K562 (cell line): ENCODE data around the gene IFT122. TPM values are rescaled to one million over a fixed set of nuclear protein-coding genes. Genes with fewer than 3 reads are reported as not detected.

Experiments
- ATAC-seq: fragments of 200-7000 bp; cut with Tn5 transposase; 3 replicates; pipeline ENCODE4 v1.9.1; 2020; ENCODE audit warnings: moderate library complexity
- BruUV-seq: library from RNA; stranded (reverse); fragments of 400-500 nt; replicated peaks from 2 replicates; lab custom pipeline; 2021; lab: Mats Ljungman, UMichigan
- CTCF ChIA-PET: fragments of 300-600 bp; formaldehyde crosslinking; extraction: SDS; loops from one replicate; lab custom pipeline; 2021; ENCODE audit warnings: low intra/inter-chr PET ratio; lab: Yijun Ruan, JAX
- POLR2A ChIA-PET: fragments of 300-600, 350-650 bp; sonication (Branson Sonifier 250); formaldehyde crosslinking; extraction: SDS; loops from one replicate; lab custom pipeline; 2021; ENCODE audit warnings: antibody characterized with exemption, inconsistent platforms; lab: Yijun Ruan, JAX
- DNase-seq, 4 experiments: peaks; one replicate each; pipeline versions ENCODE4 v3.0.0 to v3.0.0-alpha.2; 2011 to 2018; ENCODE audit warnings: low spot score in 3 of 4, mixed read lengths in 3 of 4; ENCODE audit errors: extremely low read depth in 1 of 4
- FAIRE-seq: peaks from 2 replicates; lab custom pipeline; 2011; peaks lifted over from hg19 to GRCh38; lab: Jason Lieb, UNC
- H2AFZ ChIP-seq: 2 replicates; pipeline ENCODE4 v1.6.0; 2011; ENCODE audit warnings: low read depth, low read length, control low read depth, inconsistent platforms
- H3K27ac ChIP-seq: fragments of 200-600 bp; 3 replicates; pipeline ENCODE4 v1.8.0; 2011; ENCODE audit warnings: low read depth, mild to moderate bottlenecking, control low read depth, inconsistent platforms, low read length, moderate library complexity, mixed read lengths; ENCODE audit errors: extremely low read depth
- H3K27me3 ChIP-seq, 2 experiments: fragments of 300-600 bp in 1 of 2; 2 replicates in 1 of 2; 3 replicates in 1 of 2; pipeline versions ENCODE4 v1.6.0 to v1.8.0; 2011; ENCODE audit warnings: inconsistent platforms in 2 of 2, low read length in 2 of 2, mild to moderate bottlenecking in 1 of 2, mixed read lengths in 1 of 2, moderate library complexity in 1 of 2; ENCODE audit not compliant: control insufficient read depth in 2 of 2, insufficient read depth in 2 of 2
- H3K36me3 ChIP-seq: fragments of 300-600 bp; 3 replicates; pipeline ENCODE4 v1.8.0; 2011; ENCODE audit warnings: mild to moderate bottlenecking, low read length, inconsistent platforms; ENCODE audit not compliant: control insufficient read depth, insufficient read depth
- H3K4me1 ChIP-seq, 2 experiments: fragments of 200-600 bp in 1 of 2; replicated peaks in 1 of 2; 2 replicates in 1 of 2; 3 replicates in 1 of 2; pipeline versions ENCODE4 v1.5.1 to v1.8.0; 2011; ENCODE audit warnings: inconsistent platforms in 2 of 2, low read length in 2 of 2, mild to moderate bottlenecking in 1 of 2, mixed read lengths in 1 of 2, moderate library complexity in 1 of 2; ENCODE audit not compliant: control insufficient read depth in 2 of 2, insufficient read depth in 2 of 2
- H3K4me2 ChIP-seq: 2 replicates; pipeline ENCODE4 v1.6.1; 2011; ENCODE audit warnings: low read length, control low read depth, inconsistent platforms, mixed read lengths; ENCODE audit not compliant: insufficient read depth
- H3K4me3 ChIP-seq: fragments of 200-600 bp; sonication (generic), shearing (Covaris generic); 2 replicates; pipeline ENCODE4 v1.5.1; 2016; ENCODE audit warnings: control low read depth, inconsistent platforms
- H3K79me2 ChIP-seq: fragments of 200-600 bp; 3 replicates; pipeline ENCODE4 v1.8.0; 2011; ENCODE audit warnings: low read length, inconsistent platforms; ENCODE audit not compliant: control insufficient read depth, insufficient read depth
- H3K9ac ChIP-seq, 2 experiments: 2 replicates each; pipeline versions ENCODE4 v1.6.0 to v1.6.1; 2011; ENCODE audit warnings: low read depth in 2 of 2, low read length in 2 of 2, control low read depth in 1 of 2, inconsistent platforms in 1 of 2, mild to moderate bottlenecking in 1 of 2, mixed read lengths in 1 of 2; ENCODE audit not compliant: insufficient read depth in 1 of 2
- H3K9me1 ChIP-seq: one replicate; pipeline ENCODE4 v1.6.0; 2011; ENCODE audit warnings: inconsistent platforms, mild to moderate bottlenecking, low read length, moderate library complexity; ENCODE audit not compliant: control insufficient read depth, insufficient read depth
- H3K9me3 ChIP-seq: replicated peaks from 2 replicates; pipeline ENCODE4 v1.5.1; 2011; ENCODE audit warnings: low read depth, low read length, inconsistent platforms; ENCODE audit not compliant: control insufficient read depth, insufficient read depth
- H4K20me1 ChIP-seq: replicated peaks from 2 replicates; pipeline ENCODE4 v1.6.1; 2011; ENCODE audit warnings: low read length, inconsistent platforms, mixed read lengths; ENCODE audit not compliant: control insufficient read depth, insufficient read depth
- ARID1B ChIP-seq: fragments of 450-650 bp; IDR thresholded peaks from 2 replicates; pipeline ENCODE4 v1.6.1; 2016; ENCODE audit warnings: antibody characterized with exemption, mild to moderate bottlenecking, inconsistent platforms
- DIDO1 ChIP-seq: fragments of 450-650 bp; IDR thresholded peaks from 2 replicates; pipeline ENCODE4 v1.6.1; 2016; ENCODE audit warnings: low read depth, missing biosample characterization, missing genetic modification characterization
- E2F3 ChIP-seq: fragments of 250-450 bp; sonication (Bioruptor Pico); IDR thresholded peaks from 2 replicates; pipeline ENCODE4 v1.4.0; 2020; ENCODE audit warnings: mild to moderate bottlenecking
- MAFG ChIP-seq: fragments of 450-650 bp; conservative IDR thresholded peaks from 2 replicates; pipeline ENCODE4 v1.6.1; 2016; ENCODE audit warnings: missing genetic modification characterization, missing compliant biosample characterization
- MCM2 ChIP-seq: fragments of 450-650 bp; IDR thresholded peaks from 2 replicates; pipeline ENCODE4 v1.6.1; 2017; ENCODE audit warnings: low read depth, mild to moderate bottlenecking
- NR4A1 ChIP-seq, 2 experiments: fragments of 250-450 bp in 1 of 2; fragments of 450-650 bp in 1 of 2; sonication (Bioruptor Pico) in 1 of 2; IDR thresholded peaks; 2 replicates each; pipeline versions ENCODE4 v1.4.0 to v1.6.1; 2016 to 2020; ENCODE audit warnings: mild to moderate bottlenecking in 2 of 2, missing compliant biosample characterization in 1 of 2, missing genetic modification characterization in 1 of 2, moderate library complexity in 1 of 2
- POLR3A ChIP-seq: IDR thresholded peaks from 2 replicates; pipeline ENCODE4 v1.6.1; 2011; ENCODE audit warnings: borderline replicate concordance, mild to moderate bottlenecking, moderate library complexity; ENCODE audit not compliant: insufficient read length, insufficient read depth; ENCODE audit errors: extremely low read depth
- PTBP1 ChIP-seq: fragments of 200-400 bp; formaldehyde crosslinking; IDR thresholded peaks from 2 replicates; pipeline ENCODE4 v1.6.1; 2017; ENCODE audit warnings: low read depth, low read length
- RBBP5 ChIP-seq: fragments of 200-600 bp; sonication (generic); IDR thresholded peaks from 2 replicates; pipeline ENCODE4 v1.6.1; 2012; ENCODE audit warnings: borderline replicate concordance, mild to moderate bottlenecking, low read length, control low read depth, inconsistent platforms; ENCODE audit not compliant: insufficient read depth, poor library complexity, severe bottlenecking
- RBM25 ChIP-seq: fragments of 200-400 bp; formaldehyde crosslinking; IDR thresholded peaks from 2 replicates; pipeline ENCODE4 v1.6.1; 2018; ENCODE audit warnings: low read length, low read depth, moderate library complexity; ENCODE audit not compliant: severe bottlenecking
- TCF3 ChIP-seq: sonication (generic); formaldehyde crosslinking; IDR thresholded peaks from 2 replicates; pipeline ENCODE4 v1.4.0; 2020; ENCODE audit warnings: mild to moderate bottlenecking, missing genetic modification reagents
- ZNF124 ChIP-seq: sonication (generic); formaldehyde crosslinking; IDR thresholded peaks from 2 replicates; pipeline ENCODE4 v1.8.1; 2022; ENCODE audit warnings: missing genetic modification reagents
- ZNF146 ChIP-seq: IDR thresholded peaks from one replicate; pipeline ENCODE4 v1.6.1; 2018; ENCODE audit warnings: missing compliant biosample characterization; ENCODE audit not compliant: unreplicated experiment
- ZNF696 ChIP-seq: fragments of 250-450 bp; sonication (Bioruptor Pico); conservative IDR thresholded peaks from 2 replicates; pipeline ENCODE4 v1.4.0; 2020; ENCODE audit warnings: mild to moderate bottlenecking, moderate library complexity
- WGBS: fragments of 100-300 bp; shearing (Covaris generic); methylation state at CpG from one replicate; pipeline ENCODE4 v1.1.6; 2016; ENCODE audit warnings: low coverage, mixed read lengths; ENCODE audit not compliant: insufficient coverage; ENCODE audit errors: missing lambda C conversion rate; 5-methylcytosine and 5-hydroxymethylcytosine counted together
- in situ Hi-C: fragments of 300-500 bp; cut with MboI; formaldehyde crosslinking; loops from 4 replicates; pipeline ENCODE4 v1.15.0; 2018; ENCODE audit warnings: inconsistent platforms, mixed read lengths
- intact Hi-C: fragments of 100-400 bp; cut with micrococcal nuclease; formaldehyde crosslinking; loops from 2 replicates; pipeline ENCODE4 v1.14.2; 2022
- polyA plus RNA-seq, 8 experiments: library from polyadenylated mRNA; depleted of rRNA in 4 of 8; stranded (reverse) in 5 of 8; unstranded in 3 of 8; fragments of >200 nt; fragmentation: Nextera tagmentation in 2 of 8; fragmentation: Illumina TruSeq in 1 of 8; extraction: Ambion mirVana in 2 of 8; extraction: Trizol in 1 of 8; gene quantifications; 2 replicates each; pipeline versions ENCODE4 v1.2.1 to v1.2.3, GENCODE V29; 2011 to 2014; ENCODE audit warnings: inconsistent platforms in 1 of 8, missing spikeins in 1 of 8
- total RNA-seq, 7 experiments: library from RNA; depleted of rRNA in 6 of 7; stranded (reverse); fragments of >200 nt in 6 of 7; fragmentation: Illumina TruSeq in 2 of 7; extraction: Trizol in 2 of 7; gene quantifications; 2 replicates each; pipeline versions ENCODE4 v1.2.1 to v1.2.3, GENCODE V29; 2011 to 2021; ENCODE audit warnings: low replicate concordance in 1 of 7
- TF ChIP-seq, protein P1 (sequence below): fragments of 450-650 bp; formaldehyde crosslinking; IDR thresholded peaks from 2 replicates; pipeline ENCODE4 v1.4.0; 2022; ENCODE audit warnings: missing genetic modification characterization
- TF ChIP-seq, protein P2 (sequence below): sonication (generic); formaldehyde crosslinking; IDR thresholded peaks from 2 replicates; pipeline ENCODE4 v1.9.0; 2022; ENCODE audit warnings: mild to moderate bottlenecking, missing genetic modification reagents
- TF ChIP-seq, protein P3 (sequence below): fragments of 250-450 bp; sonication (Bioruptor Pico); IDR thresholded peaks from 2 replicates; pipeline ENCODE4 v1.4.0; 2020; ENCODE audit warnings: borderline replicate concordance

Gene IFT122
- total and polyA plus RNA-seq, 9 of the 15 experiments (the other 6 are each of a cell fraction or from before 2014, with no cell fraction given): 2.4 to 11.5 (median 7.7) TPM

DNA sequence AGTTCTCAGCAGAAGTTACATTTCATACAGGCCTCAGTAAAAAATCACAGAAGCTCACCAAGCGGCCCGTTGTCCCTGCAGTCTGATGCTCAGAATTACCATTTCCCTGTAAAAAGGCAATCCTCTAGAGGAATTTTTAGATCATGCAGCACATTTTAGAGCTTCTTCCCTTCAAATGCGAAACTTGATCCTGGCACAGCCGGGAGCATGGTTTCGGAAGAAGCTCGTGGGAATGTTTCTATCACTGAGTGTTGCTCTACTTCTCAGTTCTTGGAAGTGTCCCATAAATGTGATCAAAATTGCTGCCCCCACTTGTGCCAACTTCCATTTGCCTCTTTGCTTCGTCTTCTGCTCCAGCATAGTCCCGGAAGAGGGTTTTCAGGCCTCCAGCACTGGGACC lies 99.2 kb downstream of the IFT122 start (continued):
- TF ChIP-seq MCM2 (no peak), DIDO1 (tag) (no peak), E2F3 (CRISPR knock-in tag) (no peak), NR4A1 (CRISPR knock-in tag; IDR thresholded peaks at IDR 0.05) (no peak), NR4A1 (tag; IDR thresholded peaks at IDR 0.05) (no peak), ZNF696 (CRISPR knock-in tag) (no peak)
- TF ChIP-seq, protein P1, sequence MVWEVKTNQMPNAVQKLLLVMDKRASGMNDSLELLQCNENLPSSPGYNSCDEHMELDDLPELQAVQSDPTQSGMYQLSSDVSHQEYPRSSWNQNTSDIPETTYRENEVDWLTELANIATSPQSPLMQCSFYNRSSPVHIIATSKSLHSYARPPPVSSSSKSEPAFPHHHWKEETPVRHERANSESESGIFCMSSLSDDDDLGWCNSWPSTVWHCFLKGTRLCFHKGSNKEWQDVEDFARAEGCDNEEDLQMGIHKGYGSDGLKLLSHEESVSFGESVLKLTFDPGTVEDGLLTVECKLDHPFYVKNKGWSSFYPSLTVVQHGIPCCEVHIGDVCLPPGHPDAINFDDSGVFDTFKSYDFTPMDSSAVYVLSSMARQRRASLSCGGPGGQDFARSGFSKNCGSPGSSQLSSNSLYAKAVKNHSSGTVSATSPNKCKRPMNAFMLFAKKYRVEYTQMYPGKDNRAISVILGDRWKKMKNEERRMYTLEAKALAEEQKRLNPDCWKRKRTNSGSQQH: no peak
- TF ChIP-seq, protein P2, sequence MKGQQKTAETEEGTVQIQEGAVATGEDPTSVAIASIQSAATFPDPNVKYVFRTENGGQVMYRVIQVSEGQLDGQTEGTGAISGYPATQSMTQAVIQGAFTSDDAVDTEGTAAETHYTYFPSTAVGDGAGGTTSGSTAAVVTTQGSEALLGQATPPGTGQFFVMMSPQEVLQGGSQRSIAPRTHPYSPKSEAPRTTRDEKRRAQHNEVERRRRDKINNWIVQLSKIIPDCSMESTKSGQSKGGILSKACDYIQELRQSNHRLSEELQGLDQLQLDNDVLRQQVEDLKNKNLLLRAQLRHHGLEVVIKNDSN (CRISPR knock-in tag): no peak

DNA sequence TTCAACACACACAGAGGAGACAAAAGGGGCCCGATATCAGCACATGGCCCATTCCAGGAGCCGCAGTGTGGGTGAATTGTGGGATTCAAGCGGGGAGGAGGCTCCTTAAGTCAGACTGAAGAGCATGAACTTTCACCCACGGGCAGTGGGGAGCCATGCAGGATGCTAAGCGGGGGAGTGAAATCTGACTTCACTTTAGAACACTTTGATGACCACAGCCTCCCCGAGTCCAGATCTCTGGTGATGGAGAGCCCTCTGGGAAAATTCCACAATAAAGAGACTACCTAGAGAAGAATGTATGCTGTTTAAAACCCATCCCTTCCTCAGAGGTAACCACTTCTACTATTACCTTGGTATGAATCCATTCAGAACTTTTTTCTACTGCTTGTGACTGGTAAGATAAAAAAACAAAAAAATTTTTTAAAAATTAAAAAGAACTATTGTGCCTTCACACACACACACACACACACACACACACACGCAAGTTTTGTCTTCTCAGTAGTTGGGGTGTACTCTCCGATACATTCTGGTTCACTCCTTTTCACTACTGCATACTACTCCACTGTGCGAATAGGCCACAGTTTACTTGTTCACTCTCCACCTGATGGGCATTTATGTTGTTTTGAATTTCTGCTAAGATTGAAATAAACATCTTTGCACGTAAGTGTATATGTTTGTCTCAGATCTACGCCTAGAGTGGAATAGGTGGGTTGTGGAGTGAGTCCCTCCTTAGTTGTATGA lies 100.9 kb downstream of the IFT122 start:
- Histone ChIP-seq H4K20me1 (no peaks in the 10 kb centered on the region), H3K36me3 (no peaks in the 10 kb centered on the region), H2AFZ (no peak overlapping the region), H3K79me2 (no peaks in the 10 kb centered on the region), H3K4me1 (peaks cover 0 to 11% of the 10 kb centered on the region in 2 experiments; a peak in 3 of 5 replicates), H3K9me1 (no peaks in the 10 kb centered on the region), H3K27ac (no peak overlapping the region), H3K9ac (no peak overlapping the region), H3K4me3 (no peak overlapping the region)
- BruUV-seq: no TSS peak
- DNase-seq: no peak
- ATAC-seq: no peak
- no peak for FAIRE-seq
- intact Hi-C loops: no loop called here
- in situ Hi-C loops: no loop called here
- 24% methylated on average over 11 of the region's 11 CpGs for WGBS
- TF ChIP-seq TCF3 (no peak), ZNF124 (no peak), RBBP5 (no peak), POLR3A (no peak), PTBP1 (no peak), ARID1B (no peak), MAFG (tag) (no peak), ZNF146 (CRISPR knock-in tag) (peak; percentile 92), RBM25 (peak; percentile 16)
- TF ChIP-seq, protein P3, sequence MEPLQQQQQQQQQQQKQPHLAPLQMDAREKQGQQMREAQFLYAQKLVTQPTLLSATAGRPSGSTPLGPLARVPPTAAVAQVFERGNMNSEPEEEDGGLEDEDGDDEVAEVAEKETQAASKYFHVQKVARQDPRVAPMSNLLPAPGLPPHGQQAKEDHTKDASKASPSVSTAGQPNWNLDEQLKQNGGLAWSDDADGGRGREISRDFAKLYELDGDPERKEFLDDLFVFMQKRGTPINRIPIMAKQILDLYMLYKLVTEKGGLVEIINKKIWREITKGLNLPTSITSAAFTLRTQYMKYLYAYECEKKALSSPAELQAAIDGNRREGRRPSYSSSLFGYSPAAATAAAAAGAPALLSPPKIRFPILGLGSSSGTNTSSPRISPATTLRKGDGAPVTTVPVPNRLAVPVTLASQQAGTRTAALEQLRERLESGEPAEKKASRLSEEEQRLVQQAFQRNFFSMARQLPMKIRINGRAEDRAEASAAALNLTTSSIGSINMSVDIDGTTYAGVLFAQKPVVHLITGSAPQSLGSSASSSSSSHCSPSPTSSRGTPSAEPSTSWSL (CRISPR knock-in tag): no peak
- TF ChIP-seq, all 486 proteins: peak for 2
- no peak overlapping the region for H3K4me2 ChIP-seq
- H3K9me3 ChIP-seq: no peaks in the 10 kb centered on the region
- CTCF ChIA-PET: no interaction called here
- POLR2A ChIA-PET: interaction anchor here (0.7 kb wide), 1 partner anchor 352 kb away, joined by 3 read pairs; no protein-coding TSS in a partner anchor
- no peaks in the 10 kb centered on the region; a peak in 1 of 5 replicates for H3K27me3 ChIP-seq
